GM12878 (cell line): ENCODE results near the gene INTS14. TPM values are rescaled to one million over a fixed set of nuclear protein-coding genes. Genes with fewer than 3 reads are reported as not detected.
A peak's percentile ranks its signal among the peaks of the same experiment; 100 is the strongest.

Source experiments
- ATAC-seq: fragments of 200-7000 bp; cut with Tn5 transposase; 3 replicates; pipeline ENCODE4 v1.9.1; 2020; ENCODE audit warnings: mild to moderate bottlenecking, moderate library complexity
- BruUV-seq: library from RNA; stranded (reverse); fragments of 400-500 nt; replicated peaks from 2 replicates; lab custom pipeline; 2021; lab: Mats Ljungman, UMichigan
- CTCF ChIA-PET: fragments of 300-600 bp; sonication (Branson Sonifier 250); formaldehyde crosslinking; extraction: SDS; loops from one replicate; lab custom pipeline; 2021; ENCODE audit warnings: inconsistent platforms; lab: Yijun Ruan, JAX
- POLR2A ChIA-PET: fragments of 350-600 bp; formaldehyde crosslinking; extraction: SDS; loops from one replicate; lab custom pipeline; 2021; ENCODE audit warnings: inconsistent platforms; lab: Charles Lee
- RAD21 ChIA-PET: fragments of 300-600 bp; sonication (Branson Sonifier 250); formaldehyde crosslinking; loops from one replicate; lab custom pipeline; 2023; ENCODE audit warnings: antibody characterized with exemption; ENCODE audit not compliant: unreplicated experiment; lab: Charles Lee
- SMC1A ChIA-PET: fragments of 300-600 bp; sonication (Branson Sonifier 250); formaldehyde crosslinking; loops from one replicate; lab custom pipeline; 2023; ENCODE audit not compliant: unreplicated experiment, uncharacterized antibody; lab: Charles Lee
- DNase-seq: peaks from one replicate; pipeline ENCODE4 v3.0.0-alpha.2; 2011; ENCODE audit warnings: low read depth, low spot score
- FAIRE-seq: peaks from 3 replicates; lab custom pipeline; 2011; peaks lifted over from hg19 to GRCh38; lab: Jason Lieb, UNC
- H2AFZ ChIP-seq: 2 replicates; pipeline ENCODE4 v1.6.0; 2011; ENCODE audit warnings: low read depth, low read length, control low read depth; ENCODE audit not compliant: control insufficient read depth
- H3K27ac ChIP-seq: 2 replicates; pipeline ENCODE4 v1.5.1; 2011; ENCODE audit warnings: control low read depth; ENCODE audit not compliant: control insufficient read depth, insufficient read depth
- H3K27me3 ChIP-seq, 2 experiments: replicated peaks in 1 of 2; 2 replicates each; pipeline versions ENCODE4 v1.6.0 to v1.6.1; 2011; ENCODE audit warnings: low read length in 1 of 2; ENCODE audit not compliant: control insufficient read depth in 2 of 2, insufficient read depth in 2 of 2
- H3K36me3 ChIP-seq, 2 experiments: 2 replicates each; pipeline ENCODE4 v1.5.1; 2011; ENCODE audit warnings: low read length in 1 of 2; ENCODE audit not compliant: control insufficient read depth in 2 of 2, insufficient read depth in 2 of 2
- H3K4me1 ChIP-seq: 2 replicates; pipeline ENCODE4 v1.6.1; 2011; ENCODE audit warnings: mild to moderate bottlenecking, low read length, moderate library complexity, mixed read lengths; ENCODE audit not compliant: control insufficient read depth, insufficient read depth
- H3K4me2 ChIP-seq: 2 replicates; pipeline ENCODE4 v1.6.0; 2011; ENCODE audit warnings: control low read depth; ENCODE audit not compliant: control insufficient read depth, insufficient read depth
- H3K4me3 ChIP-seq: fragments of 200-600 bp; sonication (generic); 2 replicates; pipeline ENCODE4 v1.5.1; 2016
- H3K79me2 ChIP-seq: 2 replicates; pipeline ENCODE4 v1.6.0; 2011; ENCODE audit warnings: low read length; ENCODE audit not compliant: control insufficient read depth, insufficient read depth
- H3K9ac ChIP-seq: 2 replicates; pipeline ENCODE4 v1.8.0; 2011; ENCODE audit warnings: low read length, control low read depth, mixed read lengths; ENCODE audit not compliant: control insufficient read depth, insufficient read depth
- H3K9me3 ChIP-seq: replicated peaks from 3 replicates; pipeline ENCODE4 v1.5.1; 2011; ENCODE audit warnings: mild to moderate bottlenecking, low read length; ENCODE audit not compliant: control insufficient read depth, insufficient read depth
- H4K20me1 ChIP-seq: 2 replicates; pipeline ENCODE4 v1.6.0; 2011; ENCODE audit not compliant: control insufficient read depth, insufficient read depth
- ATF7 ChIP-seq: fragments of 450-650 bp; IDR thresholded peaks from 2 replicates; pipeline ENCODE4 v1.6.1; 2016; ENCODE audit warnings: low read depth, mild to moderate bottlenecking
- DPF2 ChIP-seq: fragments of 450-650 bp; IDR thresholded peaks from 2 replicates; pipeline ENCODE4 v1.6.1; 2017; ENCODE audit warnings: mild to moderate bottlenecking
- FOXM1 ChIP-seq: IDR thresholded peaks from 2 replicates; pipeline ENCODE4 v1.6.1; 2012; ENCODE audit warnings: low read depth, mild to moderate bottlenecking, inconsistent platforms, low read length, moderate library complexity
- IRF3 ChIP-seq: fragments of 450-650 bp; IDR thresholded peaks from 2 replicates; pipeline ENCODE4 v1.6.1; 2014; ENCODE audit warnings: mild to moderate bottlenecking
- KAT2A ChIP-seq: conservative IDR thresholded peaks from 2 replicates; pipeline ENCODE4 v1.6.1; 2011; ENCODE audit warnings: low read depth, low read length; ENCODE audit not compliant: control insufficient read depth
- NFYB ChIP-seq: IDR thresholded peaks from 2 replicates; pipeline ENCODE4 v1.6.1; 2011; ENCODE audit warnings: low read depth, mild to moderate bottlenecking, low read length, improper control_type of control experiment, moderate library complexity; ENCODE audit not compliant: insufficient read depth
- RCOR1 ChIP-seq: conservative IDR thresholded peaks from 2 replicates; pipeline ENCODE4 v1.6.1; 2012; ENCODE audit warnings: low read depth, low read length, improper control_type of control experiment
- ZSCAN29 ChIP-seq: fragments of 450-650 bp; IDR thresholded peaks from 2 replicates; pipeline ENCODE4 v1.6.1; 2017; ENCODE audit warnings: mild to moderate bottlenecking, moderate library complexity
- WGBS: methylation state at CpG from one replicate; pipeline ENCODE4 v1.1.6; 2016; ENCODE audit warnings: low lambda C conversion rate; ENCODE audit not compliant: insufficient replicate concordance, insufficient coverage; ENCODE audit errors: missing lambda C conversion rate; 5-methylcytosine and 5-hydroxymethylcytosine counted together
- in situ Hi-C: fragments of 300-500 bp; cut with MboI; formaldehyde crosslinking; loops from 9 replicates; pipeline ENCODE4 v1.14.3; 2018; ENCODE audit warnings: mixed read lengths
- intact Hi-C: fragments of 100-400 bp; cut with micrococcal nuclease; formaldehyde crosslinking; loops from one replicate; pipeline ENCODE4 v1.14.2; 2022; ENCODE audit not compliant: unreplicated experiment
- polyA plus RNA-seq, 11 experiments: library from polyadenylated mRNA; depleted of rRNA in 4 of 11; unstranded in 6 of 11; stranded (reverse) in 5 of 11; fragments of >200 nt; fragmentation: Nextera tagmentation in 4 of 11; fragmentation: Illumina TruSeq in 1 of 11; extraction: Ambion mirVana in 4 of 11; extraction: Trizol in 1 of 11; gene quantifications; 1 replicate in 1 of 11; 2 replicates in 10 of 11; pipeline versions ENCODE4 v1.2.1 to v1.2.3, GENCODE V29; 2011 to 2016; ENCODE audit warnings: inconsistent platforms in 2 of 11, missing spikeins in 2 of 11, low read depth in 1 of 11
- total RNA-seq, 4 experiments: library from RNA; depleted of rRNA in 3 of 4; stranded (reverse); fragments of >200 nt in 3 of 4; fragmentation: Illumina TruSeq in 1 of 4; extraction: Trizol in 1 of 4; gene quantifications; 2 replicates each; pipeline versions ENCODE4 v1.2.1 to v1.2.3, GENCODE V29; 2013 to 2021
- TF ChIP-seq, protein P1 (sequence below): IDR thresholded peaks from 2 replicates; pipeline ENCODE4 v1.6.1; 2012; ENCODE audit warnings: low read depth, low read length, improper control_type of control experiment
- TF ChIP-seq, protein P2 (sequence below): IDR thresholded peaks from 2 replicates; pipeline ENCODE4 v1.6.1; 2011; ENCODE audit warnings: borderline replicate concordance, low read depth, mild to moderate bottlenecking, moderate library complexity, low read length; ENCODE audit not compliant: insufficient read depth, poor library complexity, severe bottlenecking

Gene INTS14
- total and polyA plus RNA-seq, 10 of the 15 experiments (the other 5 are each of a cell fraction or from before 2014, with no cell fraction given): 36.8 to 76.9 (median 47.7) TPM

DNA sequence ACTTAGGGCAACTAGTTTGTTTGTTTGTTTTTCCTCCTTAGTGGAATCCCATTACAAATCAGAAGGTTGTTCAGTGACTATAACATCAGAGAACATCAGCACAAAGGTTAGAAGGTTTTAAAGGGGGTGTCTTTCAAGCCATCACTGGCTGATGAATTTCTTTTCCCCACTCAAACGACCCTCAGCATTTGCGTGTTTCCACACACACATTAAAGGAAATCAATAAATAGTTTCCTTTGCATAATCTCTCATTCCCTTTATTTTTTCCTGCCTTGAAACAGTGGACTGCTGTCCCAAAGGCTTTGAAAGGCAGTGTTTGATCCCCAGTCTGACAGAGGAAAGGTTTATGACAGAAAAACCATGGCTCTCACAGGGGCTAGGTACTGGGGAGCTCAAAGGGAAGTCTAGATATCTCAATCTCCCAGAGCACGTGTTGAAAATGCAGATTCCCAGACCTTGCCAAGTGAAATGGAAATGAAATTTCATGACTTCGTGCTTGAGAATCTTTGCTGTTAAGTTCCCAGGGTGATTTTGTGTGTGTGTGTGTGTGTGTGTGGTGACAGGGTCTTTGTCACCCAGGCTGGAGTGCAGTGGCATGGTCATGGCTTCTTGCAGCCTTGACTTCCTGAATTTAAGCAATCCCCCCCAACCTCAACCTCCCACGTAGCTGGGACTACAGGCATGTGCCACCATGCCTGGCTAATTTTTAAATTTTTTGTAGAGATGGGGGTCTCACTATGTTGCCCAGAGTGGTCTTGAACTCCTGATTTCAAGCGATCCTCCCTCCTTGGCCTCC lies 2.2 kb upstream of the INTS14 start (continued):
- no peak for TF ChIP-seq ATF7
- no peak for TF ChIP-seq KAT2A
- TF ChIP-seq IRF3: no peak
- TF ChIP-seq FOXM1: no peak
- no peak for TF ChIP-seq DPF2
- TF ChIP-seq ZSCAN29: no peak
- TF ChIP-seq, protein P1, sequence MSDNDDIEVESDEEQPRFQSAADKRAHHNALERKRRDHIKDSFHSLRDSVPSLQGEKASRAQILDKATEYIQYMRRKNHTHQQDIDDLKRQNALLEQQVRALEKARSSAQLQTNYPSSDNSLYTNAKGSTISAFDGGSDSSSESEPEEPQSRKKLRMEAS: no peak
- TF ChIP-seq NFYB: no peak

- no peak overlapping the region for H3K4me3 ChIP-seq
- ChIA-PET RAD21 (interaction anchor here (1.0 kb wide), 1 partner anchor 19 kb away, joined by 3 read pairs; no protein-coding TSS in a partner anchor), CTCF (interaction anchor here (0.7 to 4.5 kb wide), 8 partner anchors 9 to 250 kb away, joined by 3 to 28 read pairs (median 6); partner anchors contain the start of gene SLC24A1), POLR2A (interaction anchor here (2.8 kb wide), 1 partner anchor 257 kb away, joined by 10 read pairs; the partner anchor contains the start of gene RAB11A), SMC1A (interaction anchor here (1.1 to 3.5 kb wide), 5 partner anchors 9 to 224 kb away, joined by 4 to 11 read pairs (median 7); partner anchors contain the start of gene SLC24A1)
- H3K27me3 ChIP-seq: no peaks in the 10 kb centered on the region
- BruUV-seq: no TSS peak
- H3K36me3 ChIP-seq: no peaks in the 10 kb centered on the region
- peak overlapping the region; percentile 84; the same call in 1 of the 2 replicates for H3K4me2 ChIP-seq
- in situ Hi-C loops (no loop called here), intact Hi-C loops (no loop called here)
- H2AFZ ChIP-seq: no peak overlapping the region
- H3K79me2 ChIP-seq: peaks cover 33% of the 10 kb centered on the region
- H3K9me3 ChIP-seq: no peaks in the 10 kb centered on the region
- no peaks in the 10 kb centered on the region for H4K20me1 ChIP-seq
- 0% methylated on average over 2 of the region's 2 CpGs for WGBS
- peaks cover 7% of the 10 kb centered on the region for H3K4me1 ChIP-seq
- DNase-seq (no peak), ATAC-seq (no peak), FAIRE-seq (no peak)
- H3K27ac ChIP-seq: no peak overlapping the region
- H3K9ac ChIP-seq: no peak overlapping the region
- TF ChIP-seq RCOR1: no peak
- TF ChIP-seq, protein P2, sequence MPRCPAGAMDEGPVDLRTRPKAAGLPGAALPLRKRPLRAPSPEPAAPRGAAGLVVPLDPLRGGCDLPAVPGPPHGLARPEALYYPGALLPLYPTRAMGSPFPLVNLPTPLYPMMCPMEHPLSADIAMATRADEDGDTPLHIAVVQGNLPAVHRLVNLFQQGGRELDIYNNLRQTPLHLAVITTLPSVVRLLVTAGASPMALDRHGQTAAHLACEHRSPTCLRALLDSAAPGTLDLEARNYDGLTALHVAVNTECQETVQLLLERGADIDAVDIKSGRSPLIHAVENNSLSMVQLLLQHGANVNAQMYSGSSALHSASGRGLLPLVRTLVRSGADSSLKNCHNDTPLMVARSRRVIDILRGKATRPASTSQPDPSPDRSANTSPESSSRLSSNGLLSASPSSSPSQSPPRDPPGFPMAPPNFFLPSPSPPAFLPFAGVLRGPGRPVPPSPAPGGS: peak; percentile 67
Measured at GRCh38 chr15:65612616-65612946, 1.6 kb upstream of the INTS14 start.
